ENCODE data around the gene ALDH1A3. TPM values are rescaled to one million over a fixed set of nuclear protein-coding genes. Genes with fewer than 3 reads are reported as not detected.

The ALDH1A3 gene
- total and polyA plus RNA-seq, 2 donors (not counting 1 experiment from before 2014, with no cell fraction given) = 4.2 to 32.5 TPM

DNA sequence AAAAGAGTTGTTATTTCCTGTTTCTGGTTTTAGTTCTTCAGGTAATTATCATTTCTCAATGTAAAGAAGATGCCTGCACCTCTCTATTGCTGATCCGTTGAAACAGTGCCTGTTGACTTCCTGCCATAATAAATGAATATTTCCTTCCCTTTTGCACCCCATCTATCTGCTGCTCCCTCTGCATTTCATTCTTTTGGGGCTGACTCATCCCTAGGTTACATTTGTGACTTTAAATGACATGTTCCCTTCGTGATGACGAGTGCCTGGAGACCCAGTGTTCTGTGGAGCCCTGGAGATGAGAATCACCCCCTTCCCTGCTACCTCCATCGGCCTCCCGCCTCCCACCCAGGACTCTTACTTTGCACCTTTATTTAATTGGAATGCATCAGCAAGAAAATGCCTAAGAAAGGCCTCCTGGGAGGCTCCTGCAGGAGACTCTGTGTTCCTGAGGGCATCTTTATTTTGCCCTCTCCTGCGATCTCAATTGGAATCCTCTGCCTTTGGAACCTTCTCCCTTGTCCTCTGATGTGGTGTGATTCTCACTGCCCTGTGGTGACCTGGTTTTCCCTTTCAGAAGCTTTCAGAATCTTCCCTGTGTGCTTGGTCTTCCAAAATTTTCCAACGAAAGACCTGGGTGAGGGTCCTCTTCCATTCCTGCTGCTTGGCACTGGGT, 53.2 kb downstream of the ALDH1A3 start:
- Histone ChIP-seq H3K79me2 (ENCODE audit: control insufficient read depth, insufficient read depth, low read length) (no peaks in the 10 kb centered on the region), H3K36me3 (ENCODE audit: control insufficient read depth, insufficient read depth, low read length) (peaks cover 2% of the 10 kb centered on the region), H3K9me3 (ENCODE audit: control insufficient read depth, insufficient read depth, low read depth, low read length) (no peaks in the 10 kb centered on the region), H3K4me1 (ENCODE audit: control insufficient read depth, extremely low read depth, insufficient read depth, low read length) (no peaks in the 10 kb centered on the region), H3K9ac (ENCODE audit: insufficient read depth, low read length) (no peak overlapping the region), H3K27ac (ENCODE audit: insufficient read depth, low read length) (no peak overlapping the region), H3K27me3 (ENCODE audit: control insufficient read depth, insufficient read depth, low read length) (no peaks in the 10 kb centered on the region), H3K4me3 (replicated peaks in 1 of 4; ENCODE audit: control extremely low read depth in 1 of 4, insufficient read depth in 1 of 4, low read depth in 3 of 4, low read length in 4 of 4) (no peak overlapping the region), H3K4me2 (ENCODE audit: extremely low read depth, insufficient read depth, low read length) (no peak overlapping the region), H2AFZ (ENCODE audit: low read length) (no peak overlapping the region), H4K20me1 (ENCODE audit: control insufficient read depth, extremely low read depth, insufficient read depth, low read length) (no peaks in the 10 kb centered on the region)
- TF ChIP-seq EZH2 (IDR thresholded peaks at IDR 0.05; ENCODE audit: low read length, missing control alignments) = no peak
- TF ChIP-seq, protein P1, sequence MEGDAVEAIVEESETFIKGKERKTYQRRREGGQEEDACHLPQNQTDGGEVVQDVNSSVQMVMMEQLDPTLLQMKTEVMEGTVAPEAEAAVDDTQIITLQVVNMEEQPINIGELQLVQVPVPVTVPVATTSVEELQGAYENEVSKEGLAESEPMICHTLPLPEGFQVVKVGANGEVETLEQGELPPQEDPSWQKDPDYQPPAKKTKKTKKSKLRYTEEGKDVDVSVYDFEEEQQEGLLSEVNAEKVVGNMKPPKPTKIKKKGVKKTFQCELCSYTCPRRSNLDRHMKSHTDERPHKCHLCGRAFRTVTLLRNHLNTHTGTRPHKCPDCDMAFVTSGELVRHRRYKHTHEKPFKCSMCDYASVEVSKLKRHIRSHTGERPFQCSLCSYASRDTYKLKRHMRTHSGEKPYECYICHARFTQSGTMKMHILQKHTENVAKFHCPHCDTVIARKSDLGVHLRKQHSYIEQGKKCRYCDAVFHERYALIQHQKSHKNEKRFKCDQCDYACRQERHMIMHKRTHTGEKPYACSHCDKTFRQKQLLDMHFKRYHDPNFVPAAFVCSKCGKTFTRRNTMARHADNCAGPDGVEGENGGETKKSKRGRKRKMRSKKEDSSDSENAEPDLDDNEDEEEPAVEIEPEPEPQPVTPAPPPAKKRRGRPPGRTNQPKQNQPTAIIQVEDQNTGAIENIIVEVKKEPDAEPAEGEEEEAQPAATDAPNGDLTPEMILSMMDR (conservative IDR thresholded peaks at IDR 0.05 in 1 of 2, IDR thresholded peaks at IDR 0.05 in 1 of 2; ENCODE audit: low read depth in 1 of 2, low read length in 2 of 2) = no peak
- DNase-seq (ENCODE audit: low read depth in 2 of 2) = no peak

DNA sequence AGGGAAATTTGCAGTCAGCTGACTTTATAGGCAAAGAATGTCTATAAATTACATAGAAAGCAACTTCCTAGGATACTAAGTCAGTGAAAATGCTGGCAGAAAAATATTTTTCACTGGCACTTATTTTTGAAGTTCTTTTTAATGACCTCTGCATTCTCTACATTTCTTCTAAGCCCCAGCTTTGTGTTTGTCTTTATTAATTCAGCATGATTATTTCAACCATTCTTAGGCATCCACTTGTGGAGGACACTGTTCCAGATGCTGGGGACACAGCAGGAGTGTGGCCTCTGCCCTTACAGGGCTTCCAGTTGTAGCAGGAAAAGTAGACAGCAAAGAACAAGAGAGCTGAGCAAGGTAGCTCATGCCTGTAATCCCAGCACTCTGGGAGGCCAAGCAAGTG, 54.5 kb downstream of the ALDH1A3 start:
- Histone ChIP-seq H3K4me1 (ENCODE audit: control insufficient read depth, extremely low read depth, insufficient read depth, low read length) (no peaks in the 10 kb centered on the region), H3K4me2 (ENCODE audit: extremely low read depth, insufficient read depth, low read length) (no peak overlapping the region), H3K27ac (ENCODE audit: insufficient read depth, low read length) (no peak overlapping the region), H3K36me3 (ENCODE audit: control insufficient read depth, insufficient read depth, low read length) (no peaks in the 10 kb centered on the region), H4K20me1 (ENCODE audit: control insufficient read depth, extremely low read depth, insufficient read depth, low read length) (no peaks in the 10 kb centered on the region), H3K9me3 (ENCODE audit: control insufficient read depth, insufficient read depth, low read depth, low read length) (no peaks in the 10 kb centered on the region), H3K79me2 (ENCODE audit: control insufficient read depth, insufficient read depth, low read length) (no peaks in the 10 kb centered on the region), H3K4me3 (replicated peaks in 1 of 4; ENCODE audit: control extremely low read depth in 1 of 4, insufficient read depth in 1 of 4, low read depth in 3 of 4, low read length in 4 of 4) (no peak overlapping the region), H3K9ac (ENCODE audit: insufficient read depth, low read length) (no peak overlapping the region), H3K27me3 (ENCODE audit: control insufficient read depth, insufficient read depth, low read length) (no peaks in the 10 kb centered on the region), H2AFZ (ENCODE audit: low read length) (no peak overlapping the region)
- TF ChIP-seq, protein P1 (conservative IDR thresholded peaks at IDR 0.05 in 1 of 2, IDR thresholded peaks at IDR 0.05 in 1 of 2; ENCODE audit: low read depth in 1 of 2, low read length in 2 of 2) = no peak
- TF ChIP-seq EZH2 (IDR thresholded peaks at IDR 0.05; ENCODE audit: low read length, missing control alignments) = no peak
- DNase-seq (ENCODE audit: low read depth in 2 of 2) = no peak

DNA sequence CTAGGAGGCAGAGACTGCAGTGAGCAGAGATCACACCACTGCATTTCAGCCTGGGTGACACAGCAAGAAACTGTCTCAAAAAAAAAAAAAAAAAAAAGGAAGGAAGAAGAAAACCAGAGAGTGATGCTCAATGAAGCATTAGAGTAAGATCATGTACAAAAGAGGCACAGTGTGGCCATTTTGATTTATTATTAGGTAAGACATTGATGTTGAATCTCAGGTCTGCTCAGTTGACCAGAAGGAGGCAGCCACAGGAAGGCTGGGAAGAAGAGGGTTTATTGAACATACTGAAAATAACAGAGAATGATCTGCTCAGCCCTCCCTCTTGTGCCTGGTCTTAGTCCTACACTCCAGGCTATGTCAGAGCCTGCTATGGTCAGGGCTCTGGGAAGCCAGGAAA, 55.1 kb downstream of the ALDH1A3 start:
- H3K4me1 ChIP-seq (ENCODE audit: control insufficient read depth, extremely low read depth, insufficient read depth, low read length) = no peaks in the 10 kb centered on the region
- DNase-seq (ENCODE audit: low read depth in 2 of 2) = no peak
- H3K36me3 ChIP-seq (ENCODE audit: control insufficient read depth, insufficient read depth, low read length) = no peaks in the 10 kb centered on the region
- H3K4me2 ChIP-seq (ENCODE audit: extremely low read depth, insufficient read depth, low read length) = no peak overlapping the region
- no peak overlapping the region for H3K4me3 ChIP-seq (replicated peaks in 1 of 4; ENCODE audit: control extremely low read depth in 1 of 4, insufficient read depth in 1 of 4, low read depth in 3 of 4, low read length in 4 of 4)
- no peaks in the 10 kb centered on the region for H4K20me1 ChIP-seq (ENCODE audit: control insufficient read depth, extremely low read depth, insufficient read depth, low read length)
- no peak overlapping the region for H3K9ac ChIP-seq (ENCODE audit: insufficient read depth, low read length)
- no peaks in the 10 kb centered on the region for H3K79me2 ChIP-seq (ENCODE audit: control insufficient read depth, insufficient read depth, low read length)
- no peak overlapping the region for H2AFZ ChIP-seq (ENCODE audit: low read length)
- H3K27ac ChIP-seq (ENCODE audit: insufficient read depth, low read length) = no peak overlapping the region
- TF ChIP-seq, protein P1 (conservative IDR thresholded peaks at IDR 0.05 in 1 of 2, IDR thresholded peaks at IDR 0.05 in 1 of 2; ENCODE audit: low read depth in 1 of 2, low read length in 2 of 2) = peak in 1 of 2 donors; percentile 3
- TF ChIP-seq EZH2 (IDR thresholded peaks at IDR 0.05; ENCODE audit: low read length, missing control alignments) = no peak
- no peaks in the 10 kb centered on the region for H3K27me3 ChIP-seq (ENCODE audit: control insufficient read depth, insufficient read depth, low read length)
- H3K9me3 ChIP-seq (ENCODE audit: control insufficient read depth, insufficient read depth, low read depth, low read length) = no peaks in the 10 kb centered on the region
